OCI-LY7 (cell line): ENCODE data around the gene FAM107A. TPM values are rescaled to one million over a fixed set of nuclear protein-coding genes. Genes with fewer than 3 reads are reported as not detected.

Source experiments
- BruUV-seq: library from RNA; stranded (reverse); fragments of 400-500 nt; replicated peaks from 2 replicates; lab custom pipeline; 2021; lab: Mats Ljungman, UMichigan
- CTCF ChIA-PET: fragments of 300-600 bp; sonication (Branson Sonifier 250); formaldehyde crosslinking; loops from one replicate; lab custom pipeline; 2022; ENCODE audit warnings: antibody characterized with exemption; ENCODE audit not compliant: unreplicated experiment; lab: Charles Lee
- POLR2A ChIA-PET: fragments of 300-600 bp; sonication (Branson Sonifier 250); formaldehyde crosslinking; loops from one replicate; lab custom pipeline; 2022; ENCODE audit warnings: antibody characterized with exemption; lab: Charles Lee
- DNase-seq: peaks from one replicate; pipeline ENCODE4 v3.0.0-alpha.2; 2015; ENCODE audit warnings: low spot score
- H2AFZ ChIP-seq: fragments of 200-600 bp; sonication (generic), shearing (Covaris generic); 2 replicates; pipeline ENCODE4 v1.6.1; 2014; ENCODE audit warnings: mild to moderate bottlenecking, antibody characterized with exemption, low read length, moderate library complexity
- H3K27ac ChIP-seq: fragments of 200-600 bp; sonication (generic); 2 replicates; pipeline ENCODE4 v1.5.1; 2014; ENCODE audit warnings: mixed run types, low read depth, mild to moderate bottlenecking, moderate library complexity, low read length, inconsistent platforms; ENCODE audit not compliant: poor library complexity, severe bottlenecking
- H3K36me3 ChIP-seq: fragments of 200-600 bp; sonication (generic); 2 replicates; pipeline ENCODE4 v1.6.1; 2014; ENCODE audit warnings: mild to moderate bottlenecking, antibody characterized with exemption, low read length, moderate library complexity, mixed read lengths; ENCODE audit not compliant: insufficient read depth
- H3K4me1 ChIP-seq: fragments of 200-600 bp; sonication (generic); 2 replicates; pipeline ENCODE4 v1.5.1; 2014; ENCODE audit warnings: mild to moderate bottlenecking, low read length; ENCODE audit not compliant: insufficient read depth, poor library complexity, severe bottlenecking
- H3K4me2 ChIP-seq: fragments of 200-600 bp; sonication (generic); 2 replicates; pipeline ENCODE4 v1.6.1; 2014; ENCODE audit warnings: mild to moderate bottlenecking, low read length
- H3K4me3 ChIP-seq: fragments of 200-600 bp; sonication (generic); 2 replicates; pipeline ENCODE4 v1.5.1; 2014; ENCODE audit warnings: mild to moderate bottlenecking, low read depth, low read length; ENCODE audit not compliant: poor library complexity, severe bottlenecking
- H3K79me2 ChIP-seq: fragments of 200-600 bp; sonication (generic); 2 replicates; pipeline ENCODE4 v1.6.1; 2016; ENCODE audit warnings: low read depth, mild to moderate bottlenecking, low read length, moderate library complexity, mixed read lengths; ENCODE audit not compliant: insufficient read depth
- H3K9me2 ChIP-seq: fragments of 200-600 bp; sonication (generic); 2 replicates; pipeline ENCODE4 v1.6.1; 2016; ENCODE audit warnings: mild to moderate bottlenecking, low read length, mixed read lengths; ENCODE audit not compliant: insufficient read depth
- H3K9me3 ChIP-seq: fragments of 200-600 bp; sonication (generic); 2 replicates; pipeline ENCODE4 v1.6.1; 2014; ENCODE audit warnings: mild to moderate bottlenecking, mixed run types, low read length, mixed read lengths
- H4K20me1 ChIP-seq: fragments of 200-600 bp; sonication (generic); 2 replicates; pipeline ENCODE4 v1.6.1; 2014; ENCODE audit warnings: mild to moderate bottlenecking, antibody characterized with exemption, low read length, moderate library complexity, mixed read lengths; ENCODE audit not compliant: insufficient read depth
- EZH2phosphoT487 ChIP-seq: fragments of 200-600 bp; sonication (generic); IDR thresholded peaks from 2 replicates; pipeline ENCODE4 v1.6.1; 2018; ENCODE audit warnings: low read depth, borderline replicate concordance, mild to moderate bottlenecking, mixed run types, antibody characterized with exemption, low read length, moderate library complexity, mixed read lengths
- intact Hi-C: fragments of 100-400 bp; cut with micrococcal nuclease; formaldehyde crosslinking; loops from one replicate; pipeline ENCODE4 v1.10.0; 2022; ENCODE audit not compliant: unreplicated experiment
- total RNA-seq, 2 experiments: library from RNA; depleted of rRNA in 1 of 2; stranded (reverse); fragments of >200 nt in 1 of 2; shearing (Covaris generic) in 1 of 2; gene quantifications; 2 replicates each; pipeline ENCODE4 v1.2.3, GENCODE V29; 2014 to 2022
- TF ChIP-seq, protein P1 (sequence below): fragments of 200-600 bp; sonication (generic); conservative IDR thresholded peaks from 2 replicates; pipeline ENCODE4 v1.5.1; 2014; ENCODE audit warnings: mild to moderate bottlenecking, antibody characterized with exemption, low read length, moderate library complexity, mixed read lengths

The FAM107A gene
- total RNA-seq, 2 experiments from 2014 or later: not detected

- DNase-seq: no peak
- Histone ChIP-seq H3K4me1 (no peaks in the 10 kb centered on the region), H3K9me3 (no peaks in the 10 kb centered on the region), H3K4me2 (no peak overlapping the region), H3K27ac (no peak overlapping the region), H3K79me2 (no peaks in the 10 kb centered on the region), H2AFZ (no peak overlapping the region), H4K20me1 (no peaks in the 10 kb centered on the region), H3K36me3 (no peaks in the 10 kb centered on the region), H3K4me3 (no peak overlapping the region), H3K9me2 (no peaks in the 10 kb centered on the region)
- BruUV-seq: no TSS peak
- no peak for TF ChIP-seq EZH2phosphoT487
- TF ChIP-seq, protein P1, sequence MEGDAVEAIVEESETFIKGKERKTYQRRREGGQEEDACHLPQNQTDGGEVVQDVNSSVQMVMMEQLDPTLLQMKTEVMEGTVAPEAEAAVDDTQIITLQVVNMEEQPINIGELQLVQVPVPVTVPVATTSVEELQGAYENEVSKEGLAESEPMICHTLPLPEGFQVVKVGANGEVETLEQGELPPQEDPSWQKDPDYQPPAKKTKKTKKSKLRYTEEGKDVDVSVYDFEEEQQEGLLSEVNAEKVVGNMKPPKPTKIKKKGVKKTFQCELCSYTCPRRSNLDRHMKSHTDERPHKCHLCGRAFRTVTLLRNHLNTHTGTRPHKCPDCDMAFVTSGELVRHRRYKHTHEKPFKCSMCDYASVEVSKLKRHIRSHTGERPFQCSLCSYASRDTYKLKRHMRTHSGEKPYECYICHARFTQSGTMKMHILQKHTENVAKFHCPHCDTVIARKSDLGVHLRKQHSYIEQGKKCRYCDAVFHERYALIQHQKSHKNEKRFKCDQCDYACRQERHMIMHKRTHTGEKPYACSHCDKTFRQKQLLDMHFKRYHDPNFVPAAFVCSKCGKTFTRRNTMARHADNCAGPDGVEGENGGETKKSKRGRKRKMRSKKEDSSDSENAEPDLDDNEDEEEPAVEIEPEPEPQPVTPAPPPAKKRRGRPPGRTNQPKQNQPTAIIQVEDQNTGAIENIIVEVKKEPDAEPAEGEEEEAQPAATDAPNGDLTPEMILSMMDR: no peak
- ChIA-PET POLR2A (no interaction called here), CTCF (no interaction called here)
- intact Hi-C loops: no loop called here
Measured at GRCh38 chr3:58609990-58610389, 32.8 kb upstream of the FAM107A start.

DNA sequence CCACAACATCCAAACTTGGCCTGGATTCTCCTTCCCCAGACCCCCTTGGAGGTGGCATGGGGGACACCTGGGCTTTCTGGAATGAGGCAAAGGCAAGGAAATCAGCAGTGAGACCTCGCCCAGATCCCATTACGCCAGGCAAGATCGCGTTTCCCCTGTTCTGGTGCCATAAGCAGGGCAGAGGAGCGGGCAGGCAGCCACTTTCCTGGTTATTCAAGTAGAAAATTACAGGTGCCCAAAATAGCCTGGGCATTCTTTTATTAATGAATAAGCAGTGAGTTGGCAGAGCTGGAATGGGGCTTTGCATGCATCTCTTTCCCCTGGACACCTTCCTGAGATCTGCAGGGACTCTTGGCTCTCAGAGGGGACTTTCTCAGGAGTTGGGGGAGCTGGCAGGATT, 31.5 kb upstream of the FAM107A start:
- H3K36me3 ChIP-seq: no peaks in the 10 kb centered on the region
- H3K9me3 ChIP-seq: no peaks in the 10 kb centered on the region
- H3K27ac ChIP-seq: no peak overlapping the region
- no TSS peak for BruUV-seq
- no peaks in the 10 kb centered on the region for H3K9me2 ChIP-seq
- CTCF ChIA-PET: no interaction called here
- H3K79me2 ChIP-seq: no peaks in the 10 kb centered on the region
- TF ChIP-seq, protein P1: no peak
- no peak for TF ChIP-seq EZH2phosphoT487
- no peak overlapping the region for H2AFZ ChIP-seq
- intact Hi-C loops: no loop called here
- DNase-seq: no peak
- no peaks in the 10 kb centered on the region for H3K4me1 ChIP-seq
- no peaks in the 10 kb centered on the region for H4K20me1 ChIP-seq
- H3K4me3 ChIP-seq: no peak overlapping the region
- H3K4me2 ChIP-seq: no peak overlapping the region
- POLR2A ChIA-PET: no interaction called here

GRCh38 chr3:58607816-58608215, 30.6 kb upstream of the FAM107A start:
- H3K27ac ChIP-seq: no peak overlapping the region
- no peaks in the 10 kb centered on the region for H3K4me1 ChIP-seq
- H3K36me3 ChIP-seq: no peaks in the 10 kb centered on the region
- no peaks in the 10 kb centered on the region for H3K79me2 ChIP-seq
- no peak for TF ChIP-seq EZH2phosphoT487
- TF ChIP-seq, protein P1: no peak
- H4K20me1 ChIP-seq: no peaks in the 10 kb centered on the region
- CTCF ChIA-PET: no interaction called here
- H2AFZ ChIP-seq: no peak overlapping the region
- no peak for DNase-seq
- intact Hi-C loops: no loop called here
- no peak overlapping the region for H3K4me3 ChIP-seq
- H3K9me2 ChIP-seq: no peaks in the 10 kb centered on the region
- no peaks in the 10 kb centered on the region for H3K9me3 ChIP-seq
- POLR2A ChIA-PET: no interaction called here
- no TSS peak for BruUV-seq
- no peak overlapping the region for H3K4me2 ChIP-seq
